Chondrocyte (in vitro differentiated cells): ENCODE data around the gene FOXL1. TPM values are rescaled to one million over a fixed set of nuclear protein-coding genes. Genes with fewer than 3 reads are reported as not detected.

Experiments
- DNase-seq: peaks from one replicate; pipeline ENCODE4 v3.0.0; 2021; ENCODE audit warnings: mixed read lengths, low spot score
- H3K27ac Mint-ChIP-seq: one replicate; pipeline ENCODE4 v1.8.0; 2021; ENCODE audit warnings: mild to moderate bottlenecking, moderate library complexity, mixed read lengths; ENCODE audit not compliant: unreplicated experiment
- H3K27me3 Mint-ChIP-seq: 2 replicates; pipeline ENCODE4 v1.8.0; 2021; ENCODE audit warnings: low read depth, mixed read lengths
- H3K36me3 Mint-ChIP-seq: 2 replicates; pipeline ENCODE4 v1.8.0; 2021; ENCODE audit warnings: low read depth, mixed read lengths
- H3K4me1 Mint-ChIP-seq: 2 replicates; pipeline ENCODE4 v1.8.0; 2021; ENCODE audit warnings: low read depth, mild to moderate bottlenecking, mixed read lengths
- H3K4me3 Mint-ChIP-seq: one replicate; pipeline ENCODE4 v1.8.0; 2021; ENCODE audit warnings: mild to moderate bottlenecking, moderate library complexity, mixed read lengths; ENCODE audit not compliant: unreplicated experiment
- H3K9me3 Mint-ChIP-seq: 2 replicates; pipeline ENCODE4 v1.8.0; 2021; ENCODE audit warnings: low read depth, mixed read lengths
- total RNA-seq: library from RNA; stranded (reverse); gene quantifications from 3 replicates; pipeline ENCODE4 v1.2.1, GENCODE V29; 2021
- TF ChIP-seq, protein P1 (sequence below): fragments of 200-600 bp; sonication (generic); IDR thresholded peaks from 2 replicates; pipeline ENCODE4 v1.5.0; 2021; ENCODE audit warnings: antibody characterized with exemption, mild to moderate bottlenecking, moderate library complexity

The FOXL1 gene
- total RNA-seq, 1 donor from 2014 or later = 8.1 TPM

DNA sequence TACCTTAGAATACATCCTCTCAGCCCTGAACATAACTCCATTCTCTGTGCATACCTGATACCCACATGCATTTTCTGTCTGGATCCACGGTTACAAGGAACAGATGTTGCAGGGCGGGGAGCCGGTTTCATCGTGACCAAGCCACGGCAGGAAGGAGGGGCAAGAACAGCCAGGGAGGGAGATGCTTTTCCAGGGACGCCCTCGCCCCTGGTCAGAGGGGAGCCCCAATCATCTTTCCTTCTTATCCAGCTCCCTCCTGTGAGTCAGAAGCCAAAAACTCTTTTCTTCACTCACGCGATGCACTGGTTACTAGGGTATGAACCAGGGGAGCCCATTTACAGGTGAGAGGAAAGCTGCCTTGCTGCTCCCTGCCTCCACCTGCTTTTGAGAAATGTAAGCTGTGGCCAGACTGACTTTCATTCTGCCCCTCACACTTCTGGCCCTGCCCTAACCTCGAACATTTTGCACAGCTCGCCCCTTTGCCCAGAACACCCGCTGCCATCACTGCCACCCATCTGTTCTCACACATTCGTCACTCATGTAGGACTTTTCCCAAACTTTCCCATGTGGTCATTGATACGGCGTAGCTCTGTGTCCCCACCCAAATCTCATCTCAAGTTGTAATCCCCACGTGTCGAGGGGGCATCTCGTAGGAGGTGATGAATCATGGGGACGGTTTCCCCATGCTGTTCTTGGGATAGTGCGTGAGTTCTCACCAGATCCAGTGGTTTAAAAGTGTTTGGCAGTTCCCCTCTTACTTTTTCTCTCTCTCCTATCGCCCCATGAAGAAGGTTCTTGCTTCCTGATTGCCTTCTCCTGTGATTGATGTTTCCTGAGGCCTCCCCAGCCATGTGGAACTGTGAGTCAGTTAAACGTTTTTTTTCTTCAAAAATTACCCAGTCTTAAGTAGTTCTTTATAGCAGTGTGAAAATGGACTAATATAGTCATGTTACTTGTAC is 20.5 kb downstream of the FOXL1 start:
- Mint-ChIP-seq H3K27ac (peak overlapping the region; percentile 93), H3K36me3 (no peaks in the 10 kb centered on the region), H3K4me1 (peaks cover 84% of the 10 kb centered on the region), H3K9me3 (no peaks in the 10 kb centered on the region), H3K4me3 (peak overlapping the region; percentile 61), H3K27me3 (no peaks in the 10 kb centered on the region)
- DNase-seq = no peak
- TF ChIP-seq, protein P1, sequence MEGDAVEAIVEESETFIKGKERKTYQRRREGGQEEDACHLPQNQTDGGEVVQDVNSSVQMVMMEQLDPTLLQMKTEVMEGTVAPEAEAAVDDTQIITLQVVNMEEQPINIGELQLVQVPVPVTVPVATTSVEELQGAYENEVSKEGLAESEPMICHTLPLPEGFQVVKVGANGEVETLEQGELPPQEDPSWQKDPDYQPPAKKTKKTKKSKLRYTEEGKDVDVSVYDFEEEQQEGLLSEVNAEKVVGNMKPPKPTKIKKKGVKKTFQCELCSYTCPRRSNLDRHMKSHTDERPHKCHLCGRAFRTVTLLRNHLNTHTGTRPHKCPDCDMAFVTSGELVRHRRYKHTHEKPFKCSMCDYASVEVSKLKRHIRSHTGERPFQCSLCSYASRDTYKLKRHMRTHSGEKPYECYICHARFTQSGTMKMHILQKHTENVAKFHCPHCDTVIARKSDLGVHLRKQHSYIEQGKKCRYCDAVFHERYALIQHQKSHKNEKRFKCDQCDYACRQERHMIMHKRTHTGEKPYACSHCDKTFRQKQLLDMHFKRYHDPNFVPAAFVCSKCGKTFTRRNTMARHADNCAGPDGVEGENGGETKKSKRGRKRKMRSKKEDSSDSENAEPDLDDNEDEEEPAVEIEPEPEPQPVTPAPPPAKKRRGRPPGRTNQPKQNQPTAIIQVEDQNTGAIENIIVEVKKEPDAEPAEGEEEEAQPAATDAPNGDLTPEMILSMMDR = no peak

DNA sequence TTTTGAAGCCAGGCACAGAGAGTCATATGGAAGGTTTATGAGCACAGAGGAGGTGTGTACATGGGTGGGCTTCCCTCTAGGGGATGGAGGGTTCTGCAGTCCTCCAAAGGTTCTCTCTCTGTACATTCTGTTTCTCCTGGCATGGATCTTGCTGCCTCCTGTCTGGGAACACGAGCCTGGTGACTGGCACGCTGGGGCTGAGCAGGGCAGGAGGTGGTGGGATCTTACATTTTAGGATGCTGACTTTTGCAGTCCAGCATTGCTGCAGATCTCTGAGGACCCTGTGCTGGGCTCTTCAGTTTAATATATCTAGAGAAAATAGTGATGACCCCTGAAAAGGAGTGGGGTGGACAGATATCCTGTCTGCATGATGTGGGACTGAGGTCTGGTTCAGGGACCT is 23.0 kb downstream of the FOXL1 start:
- no peaks in the 10 kb centered on the region for H3K9me3 Mint-ChIP-seq
- H3K27ac Mint-ChIP-seq = peak overlapping the region; percentile 71
- H3K4me1 Mint-ChIP-seq = peaks cover 59% of the 10 kb centered on the region
- H3K27me3 Mint-ChIP-seq = no peaks in the 10 kb centered on the region
- no peak overlapping the region for H3K4me3 Mint-ChIP-seq
- H3K36me3 Mint-ChIP-seq = peaks cover 5% of the 10 kb centered on the region
- no peak for DNase-seq
- TF ChIP-seq, protein P1 = no peak

DNA sequence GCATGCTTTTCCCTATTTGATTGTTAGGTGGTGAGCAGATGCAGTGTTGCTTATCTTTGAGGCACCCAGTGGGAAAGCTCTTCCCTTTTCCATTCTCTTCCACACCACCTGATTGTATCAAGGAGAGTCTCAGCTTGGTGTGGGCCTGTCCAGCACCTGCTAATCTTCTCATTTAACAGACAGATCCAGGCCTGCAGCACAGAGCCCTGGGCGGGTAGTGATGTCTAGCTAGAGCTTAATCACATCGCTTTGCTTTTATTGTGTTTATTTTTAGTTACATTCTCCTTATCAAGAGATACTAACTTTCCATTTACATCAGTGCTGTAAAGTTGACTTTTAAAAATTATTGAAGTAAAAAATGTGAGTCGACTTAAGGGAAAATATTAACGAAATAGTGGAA is 24.2 kb downstream of the FOXL1 start:
- no peak overlapping the region for H3K27ac Mint-ChIP-seq
- no peak overlapping the region for H3K4me3 Mint-ChIP-seq
- H3K27me3 Mint-ChIP-seq = no peaks in the 10 kb centered on the region
- TF ChIP-seq, protein P1 = no peak
- DNase-seq = no peak
- no peaks in the 10 kb centered on the region for H3K9me3 Mint-ChIP-seq
- peaks cover 48% of the 10 kb centered on the region for H3K4me1 Mint-ChIP-seq
- peaks cover 5% of the 10 kb centered on the region for H3K36me3 Mint-ChIP-seq

DNA sequence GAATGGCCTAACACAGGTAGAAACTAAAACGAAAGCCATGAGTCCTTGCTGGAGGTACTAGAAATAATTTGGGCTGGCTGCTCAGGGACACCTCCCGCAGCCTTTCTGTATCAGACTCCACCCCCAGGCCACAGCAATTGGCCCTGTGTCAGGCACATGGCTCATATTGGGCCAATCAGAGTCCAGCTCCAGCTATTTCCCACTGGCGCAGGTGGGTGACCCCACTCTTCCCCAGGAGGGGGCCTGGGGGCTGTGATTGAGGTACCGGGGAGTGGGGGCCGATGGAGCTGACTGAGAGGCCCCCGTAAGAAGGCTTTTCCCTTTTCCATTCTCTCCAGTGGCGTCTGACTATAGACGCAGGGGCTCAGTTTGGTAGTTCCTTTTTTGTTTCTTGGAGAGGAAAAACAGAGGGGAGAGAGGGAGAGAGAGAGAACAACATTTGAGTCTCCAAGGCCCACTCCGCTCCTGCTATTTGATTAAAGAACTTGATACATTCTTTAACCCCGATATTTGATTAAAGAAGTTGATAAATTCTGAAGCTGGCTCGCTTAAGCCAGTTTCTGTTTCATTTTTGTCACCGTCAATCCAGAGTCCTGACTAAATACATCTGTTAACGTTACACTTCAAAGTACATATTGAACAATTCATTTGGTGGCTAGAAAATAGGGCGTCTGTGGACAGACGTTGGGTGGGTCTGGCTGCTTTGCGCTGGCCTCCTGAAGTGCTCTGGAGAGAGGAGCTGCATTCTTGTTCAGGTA is 26.3 kb downstream of the FOXL1 start:
- H3K27ac Mint-ChIP-seq = no peak overlapping the region
- no peak overlapping the region for H3K4me3 Mint-ChIP-seq
- TF ChIP-seq, protein P1 = no peak
- no peaks in the 10 kb centered on the region for H3K27me3 Mint-ChIP-seq
- peaks cover 5% of the 10 kb centered on the region for H3K36me3 Mint-ChIP-seq
- DNase-seq = no peak
- H3K4me1 Mint-ChIP-seq = peaks cover 51% of the 10 kb centered on the region
- H3K9me3 Mint-ChIP-seq = no peaks in the 10 kb centered on the region

DNA sequence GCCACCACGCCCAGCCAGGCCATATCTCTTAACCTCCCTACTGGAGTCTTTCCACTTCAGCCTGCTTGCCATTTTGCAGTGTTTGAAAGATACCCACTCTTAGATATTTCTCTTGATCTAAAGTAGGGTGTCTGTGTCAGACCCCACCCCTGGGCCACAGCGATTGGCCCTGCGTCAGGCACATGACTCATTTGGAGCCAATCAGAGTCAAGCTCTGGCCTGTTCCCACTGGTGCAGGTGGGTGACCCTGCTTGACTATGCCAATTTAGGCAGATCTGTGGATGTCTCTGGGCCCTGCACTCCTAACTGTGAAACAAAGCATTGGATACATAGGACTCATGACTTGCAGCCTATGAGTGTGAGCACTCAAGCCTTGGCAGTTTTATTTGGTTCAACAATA is 27.6 kb downstream of the FOXL1 start:
- Mint-ChIP-seq H3K4me3 (no peak overlapping the region), H3K36me3 (peaks cover 5% of the 10 kb centered on the region)

More for the DNA sequence above, 27.6 kb downstream of the FOXL1 start:
- Mint-ChIP-seq H3K27me3 (no peaks in the 10 kb centered on the region), H3K4me1 (peaks cover 54% of the 10 kb centered on the region), H3K27ac (no peak overlapping the region), H3K9me3 (no peaks in the 10 kb centered on the region)
- TF ChIP-seq, protein P1 = no peak
- no peak for DNase-seq
